Uterus (tissue), 2 donors: Measurements from ENCODE around the gene ARMC10.

Experiments used
- POLR2A ChIP-seq, 2 donors: fragments of 450-650 bp; IDR thresholded peaks; one replicate each; pipeline ENCODE4 v1.6.1; 2016; ENCODE audit warnings: antibody characterized with exemption in 2 of 2, mild to moderate bottlenecking in 1 of 2, moderate library complexity in 1 of 2
- TF ChIP-seq, protein P1 (sequence below), 4 experiments: fragments of 200-600 bp in 2 of 4; fragments of 450-650 bp in 2 of 4; sonication (generic) in 2 of 4; IDR thresholded peaks; one replicate each; pipeline ENCODE4 v1.5.1; 2016 to 2019; ENCODE audit warnings: antibody characterized with exemption in 4 of 4, mild to moderate bottlenecking in 2 of 4, moderate library complexity in 1 of 4

DNA sequence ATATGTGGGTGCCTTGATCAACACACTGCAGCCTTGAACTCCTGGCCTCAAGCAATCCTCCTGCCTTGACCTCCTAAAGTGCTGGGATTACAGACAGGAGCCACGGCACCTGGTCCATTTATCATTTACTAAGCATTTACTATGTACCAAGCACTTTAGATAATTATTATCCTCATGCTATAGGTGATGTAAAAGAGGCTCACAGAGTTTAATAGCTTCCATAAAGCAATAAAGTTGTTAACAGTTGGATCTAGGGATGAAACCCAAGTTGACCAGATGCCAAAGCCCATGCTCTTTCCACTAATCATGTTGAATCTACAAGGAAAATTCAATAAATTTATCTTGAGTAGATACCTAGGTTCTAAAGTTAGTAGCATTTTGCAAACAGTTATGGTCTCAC lies 68.9 kb downstream of the ARMC10 start:
- TF ChIP-seq, protein P1, sequence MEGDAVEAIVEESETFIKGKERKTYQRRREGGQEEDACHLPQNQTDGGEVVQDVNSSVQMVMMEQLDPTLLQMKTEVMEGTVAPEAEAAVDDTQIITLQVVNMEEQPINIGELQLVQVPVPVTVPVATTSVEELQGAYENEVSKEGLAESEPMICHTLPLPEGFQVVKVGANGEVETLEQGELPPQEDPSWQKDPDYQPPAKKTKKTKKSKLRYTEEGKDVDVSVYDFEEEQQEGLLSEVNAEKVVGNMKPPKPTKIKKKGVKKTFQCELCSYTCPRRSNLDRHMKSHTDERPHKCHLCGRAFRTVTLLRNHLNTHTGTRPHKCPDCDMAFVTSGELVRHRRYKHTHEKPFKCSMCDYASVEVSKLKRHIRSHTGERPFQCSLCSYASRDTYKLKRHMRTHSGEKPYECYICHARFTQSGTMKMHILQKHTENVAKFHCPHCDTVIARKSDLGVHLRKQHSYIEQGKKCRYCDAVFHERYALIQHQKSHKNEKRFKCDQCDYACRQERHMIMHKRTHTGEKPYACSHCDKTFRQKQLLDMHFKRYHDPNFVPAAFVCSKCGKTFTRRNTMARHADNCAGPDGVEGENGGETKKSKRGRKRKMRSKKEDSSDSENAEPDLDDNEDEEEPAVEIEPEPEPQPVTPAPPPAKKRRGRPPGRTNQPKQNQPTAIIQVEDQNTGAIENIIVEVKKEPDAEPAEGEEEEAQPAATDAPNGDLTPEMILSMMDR (IDR thresholded peaks at IDR 0.05), result no peak
- no peak for TF ChIP-seq POLR2A (IDR thresholded peaks at IDR 0.05)
